Upper lobe of left lung (tissue), 6 donors: ENCODE data around the gene HLA-DQB1. TPM values are rescaled to one million over a fixed set of nuclear protein-coding genes. Genes with fewer than 3 reads are reported as not detected.
"Not testable (repeated sequence)": the region's sequence is repeated elsewhere in the genome, so short reads cannot be mapped to it uniquely, and the experiment has no call there.

Experiments
- ATAC-seq, 2 donors: fragments of 200-7000 bp; cut with Tn5 transposase; one replicate each; pipeline ENCODE4 v1.9.1; 2022; ENCODE audit warnings: mild to moderate bottlenecking in 2 of 2, moderate library complexity in 2 of 2; ENCODE audit not compliant: low FRiP score in 2 of 2
- DNase-seq, 2 donors: peaks; one replicate each; pipeline ENCODE4 v3.0.0-alpha.2; 2019 to 2020
- H3K27ac ChIP-seq, 4 donors: fragments of 200-600 bp; sonication (generic); one replicate each; pipeline ENCODE4 v1.5.1; 2016 to 2019
- H3K27me3 ChIP-seq, 4 donors: fragments of 200-600 bp; sonication (generic); one replicate each; pipeline ENCODE4 v1.5.1; 2017 to 2019
- H3K36me3 ChIP-seq, 4 donors: fragments of 200-600 bp; sonication (generic); one replicate each; pipeline ENCODE4 v1.5.1; 2016 to 2019
- H3K4me1 ChIP-seq, 4 donors: fragments of 200-600 bp; sonication (generic); one replicate each; pipeline ENCODE4 v1.5.1; 2018 to 2019
- H3K4me3 ChIP-seq, 4 donors: fragments of 200-600 bp; sonication (generic); one replicate each; pipeline ENCODE4 v1.5.1; 2017 to 2019; ENCODE audit warnings: mild to moderate bottlenecking in 2 of 4, moderate library complexity in 1 of 4
- H3K9me3 ChIP-seq, 4 donors: fragments of 200-600 bp; sonication (generic); one replicate each; pipeline ENCODE4 v1.5.1; 2018 to 2019
- CTCF ChIP-seq, 6 experiments: fragments of 450-650 bp in 4 of 6; fragments of 200-600 bp in 2 of 6; sonication (generic) in 2 of 6; IDR thresholded peaks; one replicate each; pipeline ENCODE4 v1.5.1; 2016 to 2019; ENCODE audit warnings: antibody characterized with exemption in 6 of 6
- EP300 ChIP-seq, 4 donors: sonication (generic); formaldehyde crosslinking; IDR thresholded peaks; one replicate each; pipeline ENCODE4 v1.5.1; 2017; ENCODE audit warnings: antibody characterized with exemption in 4 of 4, control low read depth in 2 of 4
- POLR2A ChIP-seq, 4 donors: fragments of 450-650 bp; IDR thresholded peaks; one replicate each; pipeline ENCODE4 v1.5.1; 2016 to 2017; ENCODE audit warnings: antibody characterized with exemption in 4 of 4, mild to moderate bottlenecking in 2 of 4
- POLR2AphosphoS5 ChIP-seq, 2 donors: sonication (generic); formaldehyde crosslinking; IDR thresholded peaks; one replicate each; pipeline ENCODE4 v1.5.1; 2017; ENCODE audit warnings: antibody characterized with exemption in 2 of 2
- WGBS, 2 donors: methylation state at CpG; one replicate each; pipeline ENCODE4 v1.1.5; 2017 to 2018; 5-methylcytosine and 5-hydroxymethylcytosine counted together
- total RNA-seq, 6 donors: library from RNA; depleted of rRNA in 4 of 6; stranded (reverse); fragments of >200 nt in 4 of 6; gene quantifications; one replicate each; pipeline versions ENCODE4 v1.1.0 to v1.2.1, GENCODE V29; 2016 to 2021
- donor health status: DM: no; HTN: no; CAD: no; lungs with moderate emphysema.
- donor health status: DM: no; HTN: yes; CAD: no; lungs with severe emphysema.

HLA-DQB1 gene
- total RNA-seq, 6 donors from 2014 or later, result 1.0 to 154 (median 36.3) TPM

- Histone ChIP-seq H3K36me3 (no peaks in the 10 kb centered on the region), H3K27me3 (no peaks in the 10 kb centered on the region), H3K27ac (no peak overlapping the region), H3K4me1 (no peaks in the 10 kb centered on the region), H3K9me3 (no peaks in the 10 kb centered on the region), H3K4me3 (no peak overlapping the region)
- TF ChIP-seq POLR2A (IDR thresholded peaks at IDR 0.05), result no peak
- TF ChIP-seq EP300 (IDR thresholded peaks at IDR 0.05), result no peak
- no peak for TF ChIP-seq CTCF (IDR thresholded peaks at IDR 0.05)
- TF ChIP-seq POLR2AphosphoS5 (IDR thresholded peaks at IDR 0.05), result no peak
- DNase-seq (no peak), ATAC-seq (no peak)
- 40 to 42% methylated on average over 5 of the region's 5 CpGs for WGBS, 2 donors
Measured at GRCh38 chr6:32662836-32663235, 3.6 kb downstream of the HLA-DQB1 start.

- Histone ChIP-seq H3K4me1 (no peaks in the 10 kb centered on the region), H3K36me3 (no peaks in the 10 kb centered on the region), H3K27me3 (no peaks in the 10 kb centered on the region), H3K27ac (no peak overlapping the region), H3K4me3 (no peak overlapping the region), H3K9me3 (no peaks in the 10 kb centered on the region)
- 40 to 76% methylated on average over 3 to 7 of the region's 7 CpGs for WGBS, 2 donors
- no peak for DNase-seq
- no peak for ATAC-seq
- TF ChIP-seq POLR2A (IDR thresholded peaks at IDR 0.05), result no peak
- no peak for TF ChIP-seq POLR2AphosphoS5 (IDR thresholded peaks at IDR 0.05)
- no peak for TF ChIP-seq EP300 (IDR thresholded peaks at IDR 0.05)
- no peak for TF ChIP-seq CTCF (IDR thresholded peaks at IDR 0.05)
Measured at GRCh38 chr6:32662099-32662498, 4.4 kb downstream of the HLA-DQB1 start.

GRCh38 chr6:32659856-32660595, 6.4 kb downstream of the HLA-DQB1 start:
- H3K27me3 ChIP-seq, result no peaks in the 10 kb centered on the region
- H3K9me3 ChIP-seq, result no peaks in the 10 kb centered on the region
- no peak overlapping the region for H3K27ac ChIP-seq
- WGBS, 2 donors, result 57 to 62% methylated on average over 4 of the region's 4 CpGs
- H3K36me3 ChIP-seq, result no peaks in the 10 kb centered on the region
- H3K4me3 ChIP-seq, result no peak overlapping the region
- DNase-seq (no peak), ATAC-seq (no peak)
- H3K4me1 ChIP-seq, result no peaks in the 10 kb centered on the region
- TF ChIP-seq POLR2A (IDR thresholded peaks at IDR 0.05) (no peak), POLR2AphosphoS5 (IDR thresholded peaks at IDR 0.05) (no peak), CTCF (IDR thresholded peaks at IDR 0.05) (no peak), EP300 (IDR thresholded peaks at IDR 0.05) (no peak)

GRCh38 chr6:32658268-32658897, 8.1 kb downstream of the HLA-DQB1 start:
- no peak overlapping the region for H3K27ac ChIP-seq
- 51 to 73% methylated on average over 6 of the region's 6 CpGs for WGBS, 2 donors
- peak; percentile 19 to 22 for ATAC-seq
- no peak for TF ChIP-seq CTCF (IDR thresholded peaks at IDR 0.05)
- TF ChIP-seq POLR2A (IDR thresholded peaks at IDR 0.05), result no peak
- no peak for TF ChIP-seq EP300 (IDR thresholded peaks at IDR 0.05)
- TF ChIP-seq POLR2AphosphoS5 (IDR thresholded peaks at IDR 0.05), result no peak
- no peak overlapping the region for H3K4me3 ChIP-seq
- H3K9me3 ChIP-seq, result no peaks in the 10 kb centered on the region
- H3K4me1 ChIP-seq, result no peaks in the 10 kb centered on the region
- H3K27me3 ChIP-seq, result no peaks in the 10 kb centered on the region
- no peak for DNase-seq
- no peaks in the 10 kb centered on the region for H3K36me3 ChIP-seq

GRCh38 chr6:32657819-32658218, 8.6 kb downstream of the HLA-DQB1 start:
- H3K27me3 ChIP-seq, H3K27ac ChIP-seq, H3K36me3 ChIP-seq, H3K4me1 ChIP-seq, ATAC-seq, DNase-seq, H3K4me3 ChIP-seq, H3K9me3 ChIP-seq: not testable (repeated sequence)

GRCh38 chr6:32657329-32657728, 9.1 kb downstream of the HLA-DQB1 start:
- not testable (repeated sequence) for H3K4me1 ChIP-seq, H3K27me3 ChIP-seq, H3K9me3 ChIP-seq, H3K4me3 ChIP-seq, DNase-seq, H3K36me3 ChIP-seq, H3K27ac ChIP-seq, ATAC-seq
- WGBS, 2 donors, result 22 to 54% methylated on average over 5 of the region's 6 CpGs
